HG03175 (cell line): ENCODE measurements around the gene SRGAP1.
"Not testable (repeated sequence)": the region's sequence is repeated elsewhere in the genome, so short reads cannot be mapped to it uniquely, and the experiment has no call there.

Source experiments
- ATAC-seq: cut with Tn5 transposase; IDR thresholded peaks from one replicate; pipeline ENCODE4 v1.9.1; 2021; ENCODE audit warnings: mild to moderate bottlenecking, moderate library complexity; ENCODE audit not compliant: unreplicated experiment

The SRGAP1 gene

GRCh38 chr12:64145226-64145625 is 300.7 kb downstream of the SRGAP1 start:
- no peak for ATAC-seq

GRCh38 chr12:64147011-64147631 is 302.6 kb downstream of the SRGAP1 start:
- ATAC-seq, result no peak

- ATAC-seq, result no peak
These were observed 303.4 kb downstream of the SRGAP1 start for GRCh38 chr12:64147875-64148274.

GRCh38 chr12:64154677-64155076 is 310.2 kb downstream of the SRGAP1 start:
- no peak for ATAC-seq

- no peak for ATAC-seq
These were observed 312.6 kb downstream of the SRGAP1 start for GRCh38 chr12:64157110-64157509.

GRCh38 chr12:64160021-64160710 is 315.7 kb downstream of the SRGAP1 start:
- ATAC-seq, result no peak

- ATAC-seq, result no peak
These were observed 316.2 kb downstream of the SRGAP1 start for GRCh38 chr12:64160711-64161060.

GRCh38 chr12:64166606-64167005 is 322.1 kb downstream of the SRGAP1 start:
- not testable (repeated sequence) for ATAC-seq

GRCh38 chr12:64167041-64167440 is 322.5 kb downstream of the SRGAP1 start:
- not testable (repeated sequence) for ATAC-seq

- ATAC-seq, result no peak
These were observed 325.5 kb downstream of the SRGAP1 start for GRCh38 chr12:64170024-64170423.

- ATAC-seq, result no peak
These were observed 326.2 kb downstream of the SRGAP1 start for GRCh38 chr12:64170730-64171129.

- no peak for ATAC-seq
These were observed 327.2 kb downstream of the SRGAP1 start for GRCh38 chr12:64171715-64172114.

GRCh38 chr12:64172143-64172970 is 327.9 kb downstream of the SRGAP1 start:
- ATAC-seq, result no peak

- ATAC-seq, result no peak
These were observed 329.0 kb downstream of the SRGAP1 start for GRCh38 chr12:64173456-64173855.

- ATAC-seq, result no peak
These were observed 330.9 kb downstream of the SRGAP1 start for GRCh38 chr12:64175254-64175945.

- no peak for ATAC-seq
These were observed 332.5 kb downstream of the SRGAP1 start for GRCh38 chr12:64177001-64177400.

GRCh38 chr12:64178122-64178521 is 333.6 kb downstream of the SRGAP1 start:
- ATAC-seq, result no peak

- ATAC-seq, result no peak
These were observed 336.5 kb downstream of the SRGAP1 start for GRCh38 chr12:64180951-64181350.

GRCh38 chr12:64181430-64182291 is 337.2 kb downstream of the SRGAP1 start:
- ATAC-seq, result no peak

GRCh38 chr12:64184216-64184615 is 339.7 kb downstream of the SRGAP1 start:
- ATAC-seq, result no peak
